HG03060 (cell line): ENCODE data around the gene PTTG1.

Experiments used
- ATAC-seq: cut with Tn5 transposase; IDR thresholded peaks from one replicate; pipeline ENCODE4 v1.9.1; 2021; ENCODE audit warnings: low read depth, moderate number of reproducible peaks; ENCODE audit not compliant: unreplicated experiment

Gene PTTG1

DNA sequence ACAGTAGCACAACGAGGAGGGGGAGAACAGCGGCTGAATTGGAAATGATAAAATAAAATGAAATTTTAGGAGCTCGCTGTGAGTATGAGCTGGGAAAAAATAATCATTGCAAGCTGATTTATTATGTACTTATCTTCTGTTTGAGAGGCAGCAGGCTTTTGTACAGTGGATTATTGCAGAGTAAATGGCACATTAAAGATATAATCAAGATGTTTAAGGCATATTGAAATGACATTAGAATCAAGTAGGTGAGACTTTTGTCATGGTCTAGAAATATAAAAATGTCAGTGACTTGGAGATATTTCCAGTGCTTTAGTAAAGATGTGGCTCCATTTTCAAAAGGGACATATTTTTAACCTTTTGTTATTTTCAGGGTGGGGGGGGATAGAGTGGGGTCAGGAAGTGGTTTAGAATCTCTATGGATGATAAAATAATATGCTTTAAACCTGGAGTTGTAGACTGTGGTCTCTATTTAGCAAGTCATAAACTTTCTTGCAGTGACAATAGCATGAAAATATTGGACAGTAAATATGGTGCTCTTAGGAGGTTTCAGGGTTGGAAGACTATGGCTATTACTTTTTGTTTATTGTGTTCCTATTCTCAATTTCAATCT is 46.8 kb downstream of the PTTG1 start:
- ATAC-seq: no peak

DNA sequence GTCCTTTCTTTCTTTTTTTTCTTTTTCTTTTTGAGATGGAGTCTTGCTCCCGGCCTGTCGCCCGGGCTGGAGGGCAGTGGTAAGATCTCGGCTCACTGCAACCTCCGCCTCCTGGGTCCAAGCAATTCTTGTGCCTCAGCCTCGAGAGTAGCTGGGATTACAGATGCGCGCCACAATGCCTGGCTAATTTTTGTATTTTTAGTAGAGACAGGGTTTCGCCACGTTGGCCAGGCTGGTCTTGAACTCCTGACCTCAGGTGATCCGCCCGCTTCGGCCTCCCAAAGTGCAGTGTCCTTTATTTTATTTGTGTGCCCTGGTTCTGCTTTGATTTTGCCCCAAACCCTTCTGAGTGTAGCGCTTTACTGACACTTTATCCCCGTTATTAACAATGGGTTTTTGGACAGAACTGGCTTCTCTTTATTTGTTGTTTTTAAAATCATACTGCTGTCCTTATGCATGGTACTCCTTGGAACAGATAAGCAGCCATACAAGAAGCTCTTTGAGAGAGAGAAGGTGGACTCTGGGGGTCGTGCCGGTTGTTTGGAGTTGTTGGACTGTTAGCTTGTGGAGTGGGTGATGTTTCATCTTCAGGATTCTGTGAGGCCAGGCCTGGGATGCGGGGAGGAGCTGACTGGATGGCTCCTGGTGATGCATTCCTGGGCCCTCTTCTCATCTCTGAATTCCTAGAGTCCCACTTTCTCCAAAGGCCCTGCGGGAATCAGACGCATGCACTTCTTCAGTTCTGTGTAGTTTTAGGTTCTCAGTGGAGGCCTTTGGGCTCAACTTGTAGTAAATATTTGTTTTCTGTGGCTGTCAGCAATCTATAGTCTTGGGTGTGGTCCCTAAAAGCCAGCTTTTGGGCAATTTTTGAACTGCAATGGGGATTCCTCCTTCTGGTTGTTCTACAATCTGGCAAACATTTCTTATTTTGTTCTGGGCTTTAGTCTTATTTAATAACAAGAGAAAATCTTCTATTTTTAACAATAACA is 47.8 kb downstream of the PTTG1 start:
- no peak for ATAC-seq

DNA sequence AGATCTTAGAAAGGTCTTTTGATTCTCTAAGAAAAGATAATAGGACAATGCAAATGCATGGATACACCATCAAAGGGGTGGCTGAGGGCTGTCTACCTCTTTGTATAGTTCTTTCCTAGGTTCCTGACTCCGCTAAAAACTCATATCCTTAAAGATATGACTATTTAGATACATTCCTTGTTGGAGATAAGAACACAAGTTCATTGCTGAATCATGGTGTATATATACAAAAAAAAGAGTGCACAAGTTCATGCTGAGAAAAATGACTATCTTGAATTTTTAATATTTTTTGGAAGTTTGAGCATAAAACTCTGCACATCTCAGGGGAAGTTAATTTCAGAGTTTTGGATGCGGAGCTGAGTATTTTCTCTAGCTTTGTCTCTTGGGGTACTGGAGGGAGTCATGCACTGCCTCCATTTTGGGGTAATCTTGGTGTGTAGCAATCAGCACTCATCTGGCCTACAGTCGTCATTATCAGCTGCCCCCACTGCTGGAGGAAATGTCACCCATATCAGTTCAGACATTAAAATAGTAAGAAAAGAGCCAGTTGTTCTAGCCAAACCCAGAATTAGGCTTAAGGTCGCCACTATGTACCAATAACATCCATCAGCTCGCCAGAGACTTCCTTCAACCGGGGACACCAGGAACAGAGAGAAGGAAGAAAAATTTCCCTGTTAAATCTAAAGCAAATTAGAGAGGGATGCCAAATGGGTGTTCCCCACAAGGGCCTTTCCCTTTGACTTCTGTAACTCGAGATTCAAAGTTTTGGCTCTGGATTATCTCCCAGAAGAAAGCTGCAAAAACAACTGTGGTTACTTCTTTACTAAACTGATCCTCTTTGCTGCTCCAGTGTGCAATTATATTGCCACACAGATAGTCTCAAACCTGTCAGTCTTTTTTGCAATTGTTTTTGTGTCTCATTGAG is 49.0 kb downstream of the PTTG1 start:
- ATAC-seq: no peak

- no peak for ATAC-seq
Measured at GRCh38 chr5:160471761-160472160, 50.1 kb downstream of the PTTG1 start.

DNA sequence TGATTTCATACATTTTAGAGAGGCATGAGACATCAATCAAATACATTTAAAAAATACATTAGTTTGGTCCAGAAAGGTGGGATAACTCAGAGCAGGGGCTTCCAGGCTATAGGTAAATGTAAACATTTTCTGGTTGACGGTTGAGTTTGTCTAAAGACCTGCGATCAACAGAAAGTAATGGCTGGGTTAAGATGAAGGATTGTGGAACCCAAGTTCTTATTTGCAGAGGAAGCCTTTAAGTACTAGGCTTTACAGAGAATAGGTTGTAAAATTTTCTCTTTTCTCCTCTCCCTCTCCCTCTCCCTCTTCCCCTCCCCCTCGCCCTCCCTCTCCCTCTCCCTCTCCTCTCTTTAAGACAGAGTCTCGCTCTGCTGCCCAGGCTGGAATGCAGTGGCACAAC is 50.8 kb downstream of the PTTG1 start:
- no peak for ATAC-seq

GRCh38 chr5:160473681-160474080 is 52.0 kb downstream of the PTTG1 start:
- ATAC-seq: no peak

DNA sequence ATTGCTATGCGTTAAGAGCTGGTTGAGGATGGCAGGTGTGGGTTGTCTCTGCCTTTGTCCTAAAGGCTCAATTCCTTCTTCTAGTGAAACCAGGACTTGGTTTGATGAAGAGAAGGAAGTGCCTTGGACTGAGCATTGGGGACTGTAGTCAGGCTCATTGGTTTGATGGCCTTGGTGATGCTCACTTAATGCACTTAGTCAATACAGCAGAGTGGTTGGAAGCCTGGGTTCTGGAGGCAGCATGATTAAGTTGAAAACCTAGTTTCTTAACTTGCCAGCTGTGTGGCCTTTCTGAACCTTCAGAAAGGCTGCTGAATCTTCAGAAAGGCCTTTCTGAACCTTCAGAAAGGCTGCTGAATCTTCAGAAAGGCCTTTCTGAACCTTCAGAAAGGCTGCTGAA is 52.4 kb downstream of the PTTG1 start:
- no peak for ATAC-seq

DNA sequence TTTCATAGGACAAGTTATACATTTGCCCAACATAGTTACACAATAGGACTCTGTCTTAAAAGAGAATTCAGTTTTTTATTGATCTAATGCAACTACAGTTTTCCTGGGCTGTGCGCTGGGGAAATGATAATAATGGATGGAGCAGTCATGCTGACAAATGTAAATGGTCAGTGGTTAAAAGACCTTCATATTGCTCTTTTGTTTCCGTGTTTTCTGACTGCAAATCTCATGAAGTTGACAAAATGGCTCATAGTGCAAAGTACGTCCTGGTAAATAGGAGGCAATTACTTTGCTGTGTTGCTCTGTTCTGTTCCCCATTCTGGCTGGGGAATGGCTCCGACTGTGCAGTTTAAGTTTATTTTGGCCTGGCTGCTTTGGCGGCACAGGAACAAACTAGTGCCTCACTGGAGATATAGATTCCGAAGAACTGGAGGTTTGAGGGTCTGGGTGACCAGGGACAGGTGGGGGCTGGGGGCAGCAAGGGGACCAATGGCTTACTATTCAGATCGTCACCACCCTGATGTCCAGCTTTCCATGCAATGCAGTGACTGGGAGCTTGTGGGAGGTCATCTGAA is 54.3 kb downstream of the PTTG1 start:
- ATAC-seq: no peak

DNA sequence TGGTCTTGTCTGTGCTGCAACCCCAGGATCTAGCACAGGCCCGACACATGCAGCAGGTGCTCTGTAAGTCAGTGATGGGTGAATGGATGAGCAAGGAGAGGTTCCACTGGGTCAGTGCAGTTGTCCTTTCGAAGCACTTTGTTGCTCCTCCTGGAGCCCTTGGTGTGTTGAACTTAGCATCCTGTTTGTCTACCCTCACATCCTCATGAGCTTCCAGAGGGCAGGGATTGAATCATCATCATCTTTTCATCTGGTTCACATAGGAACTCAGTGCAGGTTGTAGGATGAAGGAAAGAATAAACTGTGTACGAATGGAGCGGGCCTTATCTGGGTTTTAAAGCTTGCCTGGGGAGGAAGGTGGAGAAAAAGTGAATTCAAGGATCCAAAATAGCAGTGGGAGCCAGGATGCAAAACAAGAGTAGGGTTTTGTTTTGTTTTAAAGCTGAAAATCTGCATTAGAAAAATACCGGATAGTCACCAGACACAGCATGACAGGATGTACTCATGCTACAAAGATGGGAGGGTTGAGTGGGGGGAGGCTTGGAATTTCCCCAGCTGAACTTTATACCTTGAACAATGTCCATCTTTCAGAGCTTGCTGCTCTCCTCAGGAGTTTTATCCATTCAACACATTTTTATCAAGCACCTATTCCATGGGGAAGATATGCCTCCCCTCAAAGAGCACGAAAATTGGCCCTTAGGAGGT is 55.8 kb downstream of the PTTG1 start:
- ATAC-seq: no peak

GRCh38 chr5:160478163-160478562 is 56.5 kb downstream of the PTTG1 start:
- ATAC-seq: no peak
